GM18505 (cell line): ENCODE data around the gene GPR22.

Experiments used
- ATAC-seq: cut with Tn5 transposase; IDR thresholded peaks from one replicate; pipeline ENCODE4 v1.9.1; 2021; ENCODE audit not compliant: unreplicated experiment
- POLR2A ChIP-seq: IDR thresholded peaks from 4 replicates; pipeline ENCODE4 v1.6.1; 2011; ENCODE audit warnings: borderline replicate concordance; ENCODE audit not compliant: insufficient read depth, insufficient read length; ENCODE audit errors: extremely low read depth

GPR22 gene, protein sequence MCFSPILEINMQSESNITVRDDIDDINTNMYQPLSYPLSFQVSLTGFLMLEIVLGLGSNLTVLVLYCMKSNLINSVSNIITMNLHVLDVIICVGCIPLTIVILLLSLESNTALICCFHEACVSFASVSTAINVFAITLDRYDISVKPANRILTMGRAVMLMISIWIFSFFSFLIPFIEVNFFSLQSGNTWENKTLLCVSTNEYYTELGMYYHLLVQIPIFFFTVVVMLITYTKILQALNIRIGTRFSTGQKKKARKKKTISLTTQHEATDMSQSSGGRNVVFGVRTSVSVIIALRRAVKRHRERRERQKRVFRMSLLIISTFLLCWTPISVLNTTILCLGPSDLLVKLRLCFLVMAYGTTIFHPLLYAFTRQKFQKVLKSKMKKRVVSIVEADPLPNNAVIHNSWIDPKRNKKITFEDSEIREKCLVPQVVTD

GRCh38 chr7:107469929-107470328, at the start of gene GPR22:
Gene GPR22, plus strand, starts transcription at chr7:107470057. Its CDS starts 4,004 bp downstream, at chr7:107474061.
- no peak for TF ChIP-seq POLR2A
- no peak for ATAC-seq

DNA sequence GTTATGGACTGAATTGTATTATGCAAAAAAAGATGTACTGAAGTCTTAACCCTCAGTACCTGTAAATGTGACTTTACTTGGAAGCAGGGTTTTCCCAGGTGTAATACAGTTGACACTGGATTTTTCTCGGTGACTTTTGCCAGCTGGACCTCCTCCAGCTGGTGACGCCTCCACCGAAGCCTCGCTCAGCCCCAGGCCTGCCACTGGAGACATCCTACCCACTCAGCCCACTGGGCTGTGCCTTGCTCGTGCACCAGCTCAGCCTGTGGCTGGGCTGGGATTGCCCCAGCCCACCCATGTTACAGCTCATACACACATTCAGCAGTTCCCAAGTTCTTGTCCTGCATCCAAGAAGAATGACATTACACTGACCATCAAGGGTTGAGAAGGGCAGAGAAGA, 42.4 kb upstream of the GPR22 start:
- ATAC-seq, result no peak
- TF ChIP-seq POLR2A, result no peak

DNA sequence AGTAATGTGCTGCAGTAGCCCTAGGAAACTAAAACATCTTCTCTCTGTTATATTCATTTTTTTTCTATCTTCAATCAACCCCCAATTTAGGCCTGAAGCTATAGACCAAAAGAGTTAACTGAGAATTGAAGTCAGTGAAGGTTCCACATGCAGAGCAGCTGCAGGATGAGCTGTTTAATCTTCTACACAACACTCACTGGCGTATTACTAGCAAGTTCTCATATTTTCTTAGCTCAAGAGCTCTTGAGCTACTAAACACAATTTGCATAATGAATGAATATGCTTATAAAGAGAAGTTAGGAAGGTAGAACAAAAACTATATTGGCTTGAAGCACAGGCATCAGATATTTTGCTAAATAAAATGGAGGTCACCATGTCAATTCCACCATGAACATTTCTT, 41.2 kb upstream of the GPR22 start:
- TF ChIP-seq POLR2A, result no peak
- ATAC-seq, result no peak

- ATAC-seq, result no peak
- no peak for TF ChIP-seq POLR2A
Observed at GRCh38 chr7:107430057-107430456, 39.8 kb upstream of the GPR22 start.

- no peak for TF ChIP-seq POLR2A
- no peak for ATAC-seq
Observed at GRCh38 chr7:107432261-107432660, 37.6 kb upstream of the GPR22 start.

DNA sequence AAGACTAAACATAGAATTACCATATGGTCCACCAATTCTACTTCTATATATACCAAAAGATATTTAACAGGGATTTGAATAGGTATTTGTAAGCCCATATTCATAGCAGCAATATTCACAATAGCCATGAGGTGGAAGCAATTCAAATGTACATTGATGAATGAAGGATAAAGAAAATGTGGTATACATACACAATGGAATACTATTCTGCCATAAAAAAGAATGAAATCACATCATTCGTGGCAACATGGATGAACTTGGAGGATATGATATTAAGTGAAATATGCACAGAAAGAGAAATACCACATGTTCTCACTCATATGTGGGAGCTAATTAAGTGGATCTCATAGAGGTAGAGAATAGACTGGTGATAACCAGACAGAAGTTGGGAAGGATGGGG, 34.1 kb upstream of the GPR22 start:
- no peak for TF ChIP-seq POLR2A
- ATAC-seq, result no peak

GRCh38 chr7:107439025-107439424, 30.8 kb upstream of the GPR22 start:
- no peak for TF ChIP-seq POLR2A
- no peak for ATAC-seq

GRCh38 chr7:107441581-107442422, 28.1 kb upstream of the GPR22 start:
- ATAC-seq, result no peak
- TF ChIP-seq POLR2A, result no peak

DNA sequence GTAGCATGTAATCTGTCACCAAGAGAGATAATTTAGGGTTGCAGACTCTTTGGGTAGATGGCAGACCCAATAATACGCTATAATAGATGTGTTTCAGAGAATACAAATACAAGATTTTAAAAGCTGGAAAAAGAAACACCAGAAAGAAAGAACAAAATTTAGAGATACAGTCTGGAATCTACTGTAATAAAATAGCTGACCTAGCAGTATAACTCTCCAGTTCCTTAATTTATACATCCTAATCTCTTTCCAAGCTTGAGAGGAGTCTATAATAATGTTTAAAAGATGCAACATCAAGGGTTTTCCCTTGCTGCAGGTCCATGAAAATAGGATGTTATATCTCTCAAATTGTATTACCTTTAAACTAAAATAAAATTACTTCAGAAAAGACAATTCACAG, 27.2 kb upstream of the GPR22 start:
- no peak for TF ChIP-seq POLR2A
- no peak for ATAC-seq

GRCh38 chr7:107446531-107446930, 23.3 kb upstream of the GPR22 start:
- no peak for ATAC-seq
- no peak for TF ChIP-seq POLR2A

DNA sequence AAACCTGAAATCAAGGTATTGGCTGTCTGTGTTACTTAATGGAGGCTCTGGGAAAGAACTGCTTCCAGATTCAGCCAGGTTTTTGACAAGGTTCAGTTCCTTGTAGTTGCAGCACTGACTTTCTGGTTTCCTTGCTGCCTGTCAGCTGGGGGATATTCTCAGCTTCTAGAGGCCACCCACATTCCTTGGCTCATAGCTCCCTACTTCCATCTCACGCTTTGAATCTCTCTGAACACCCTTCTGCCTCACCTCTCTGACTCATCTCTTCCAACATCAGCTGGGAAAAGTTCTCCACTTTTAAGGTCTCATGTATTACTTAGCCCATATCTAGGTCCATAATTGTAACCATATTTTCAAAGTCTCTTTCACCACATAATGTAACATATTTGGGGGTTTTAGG, 22.9 kb upstream of the GPR22 start:
- no peak for ATAC-seq
- no peak for TF ChIP-seq POLR2A

- ATAC-seq, result no peak
Observed at GRCh38 chr7:107450970-107451369, 18.9 kb upstream of the GPR22 start.

DNA sequence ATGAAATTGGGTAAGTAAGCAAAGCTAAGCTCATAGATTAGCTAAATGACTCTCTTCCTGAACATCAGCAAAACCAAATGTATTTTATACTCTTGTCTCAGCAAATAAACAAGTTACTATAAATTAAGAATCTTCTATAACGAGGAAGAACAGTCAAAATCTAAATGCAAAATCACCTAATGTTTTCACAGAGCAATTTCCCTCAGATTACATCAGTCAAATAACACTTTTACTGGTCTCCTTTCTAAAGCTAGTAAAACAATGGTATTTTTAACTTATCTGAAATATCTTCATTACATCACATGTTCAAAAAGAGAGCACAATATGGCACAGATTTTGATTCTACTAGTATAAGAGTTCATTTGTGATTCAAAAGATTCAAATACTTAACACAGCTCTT, 16.5 kb upstream of the GPR22 start:
- no peak for TF ChIP-seq POLR2A

More at GRCh38 chr7:107450970-107451369, 18.9 kb upstream of the GPR22 start:
- TF ChIP-seq POLR2A, result no peak

More for the DNA sequence above, 16.5 kb upstream of the GPR22 start:
- ATAC-seq, result no peak
